Brain microvascular endothelial cell (primary cell): Measurements from ENCODE around the gene FAM72C.
"Not testable (repeated sequence)": the region's sequence is repeated elsewhere in the genome, so short reads cannot be mapped to it uniquely, and the experiment has no call there.

Source experiments
- DNase-seq: peaks from one replicate; pipeline ENCODE4 v3.0.0-alpha.2; 2020
- H3K27ac ChIP-seq: fragments of 250-450 bp; sonication (Bioruptor Pico); 2 replicates; pipeline ENCODE4 v1.5.1; 2020; ENCODE audit warnings: mild to moderate bottlenecking, moderate library complexity
- H3K27me3 ChIP-seq: fragments of 250-450 bp; sonication (Bioruptor Pico); replicated peaks from 2 replicates; pipeline ENCODE4 v1.5.1; 2020; ENCODE audit warnings: mild to moderate bottlenecking
- H3K36me3 ChIP-seq: fragments of 250-450 bp; sonication (Bioruptor Pico); replicated peaks from 2 replicates; pipeline ENCODE4 v1.5.1; 2020; ENCODE audit warnings: mild to moderate bottlenecking
- H3K4me3 ChIP-seq: 2 replicates; pipeline ENCODE4 v1.5.1; 2011; ENCODE audit warnings: low read depth, mild to moderate bottlenecking, control low read depth, low read length, moderate library complexity
- in situ Hi-C: cut with HindIII; loops from 2 replicates; pipeline ENCODE4 v1.10.0; 2017; ENCODE audit warnings: low sequenced_read_pairs, low pct_ligation_motif_present
- TF ChIP-seq, protein P1 (sequence below): IDR thresholded peaks from 2 replicates; pipeline ENCODE4 v1.5.1; 2011; ENCODE audit warnings: low read depth, mild to moderate bottlenecking, moderate library complexity, low read length, control low read depth, inconsistent platforms; ENCODE audit errors: missing control alignments

Gene FAM72C

DNA sequence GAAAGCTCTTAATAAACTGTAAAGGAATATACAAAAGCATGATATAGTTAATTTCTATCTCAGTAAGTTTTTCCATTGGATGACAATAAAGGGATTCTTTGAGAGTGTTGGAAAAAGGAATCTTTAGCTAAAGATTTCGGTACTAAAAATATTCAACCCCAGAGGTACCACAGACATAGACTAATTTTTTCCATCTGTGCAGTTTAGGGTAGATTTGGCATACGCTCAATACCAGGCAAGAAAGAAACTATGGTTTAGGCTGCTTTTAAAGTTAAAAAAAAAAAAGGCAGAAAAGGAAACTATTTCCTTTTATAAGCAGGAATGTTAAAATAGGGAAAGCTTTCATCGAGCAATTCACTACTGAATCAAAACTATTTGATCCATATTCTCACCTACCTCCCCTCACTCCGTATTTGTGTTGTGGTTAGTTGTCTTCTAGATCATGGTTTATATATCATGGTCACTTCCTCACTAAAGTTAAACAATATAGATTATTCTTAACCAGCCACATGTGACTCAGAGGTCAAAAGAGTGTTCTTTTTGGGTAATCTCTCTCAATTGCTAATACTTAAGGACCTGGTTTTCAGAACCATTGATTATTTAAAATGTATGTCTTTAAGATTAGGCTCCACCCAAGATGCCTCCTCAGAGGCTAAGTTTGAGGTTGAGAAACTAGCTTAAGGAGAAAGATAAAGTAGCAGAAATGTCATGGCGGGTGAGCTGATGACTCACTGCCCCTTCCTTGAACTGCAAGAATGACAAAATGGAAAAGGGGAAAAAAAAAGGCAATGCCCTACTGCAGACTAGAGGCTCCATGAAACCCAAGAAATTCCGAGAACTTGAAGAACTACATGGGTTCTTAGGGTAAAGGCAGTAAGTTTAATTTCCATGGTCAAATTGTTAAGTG is 20.0 kb downstream of the FAM72C start:
- H3K36me3 ChIP-seq, H3K4me3 ChIP-seq, H3K27me3 ChIP-seq, in situ Hi-C loops, DNase-seq, H3K27ac ChIP-seq: not testable (repeated sequence)

DNA sequence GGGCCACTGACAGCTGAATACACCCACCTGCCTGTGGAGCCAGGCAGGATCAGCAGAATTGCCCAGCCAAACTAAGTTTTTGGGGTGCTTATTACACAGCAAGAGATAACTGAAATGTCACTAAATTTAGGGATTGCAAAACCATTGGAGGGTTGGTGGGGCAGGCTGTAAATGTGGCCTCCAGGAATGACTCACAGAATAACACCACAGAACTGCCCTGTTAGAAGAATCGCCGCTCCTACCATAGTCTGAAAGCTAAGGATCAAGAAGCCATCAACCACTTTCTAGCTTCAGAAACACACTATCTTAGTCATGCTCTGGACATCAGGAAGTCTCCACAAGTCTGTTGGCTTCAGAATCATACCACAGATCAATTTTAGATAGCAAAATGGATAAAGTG is 24.0 kb downstream of the FAM72C start:
- H3K27me3 ChIP-seq, in situ Hi-C loops, H3K4me3 ChIP-seq, DNase-seq, H3K27ac ChIP-seq, H3K36me3 ChIP-seq: not testable (repeated sequence)

DNA sequence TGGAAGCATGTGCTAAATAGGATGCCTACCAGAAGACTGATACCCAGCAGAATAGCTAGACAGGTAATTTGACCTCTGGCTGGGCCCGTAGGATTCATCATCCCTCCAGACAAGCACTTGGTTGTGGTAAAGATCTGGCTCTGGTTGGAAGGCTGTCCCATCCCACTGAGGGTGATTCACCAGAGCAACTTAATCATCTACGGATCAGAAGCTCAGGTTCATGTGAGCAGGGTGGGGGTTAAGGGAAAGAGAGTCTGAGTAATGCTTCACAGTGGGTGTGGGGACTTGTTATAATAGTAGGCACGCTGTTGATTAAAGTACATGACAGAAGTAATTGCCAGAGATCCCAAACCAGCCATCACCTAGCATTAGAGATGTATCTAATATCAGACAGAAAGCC is 26.5 kb downstream of the FAM72C start:
- DNase-seq, H3K27ac ChIP-seq, H3K36me3 ChIP-seq, H3K4me3 ChIP-seq, H3K27me3 ChIP-seq, in situ Hi-C loops: not testable (repeated sequence)

DNA sequence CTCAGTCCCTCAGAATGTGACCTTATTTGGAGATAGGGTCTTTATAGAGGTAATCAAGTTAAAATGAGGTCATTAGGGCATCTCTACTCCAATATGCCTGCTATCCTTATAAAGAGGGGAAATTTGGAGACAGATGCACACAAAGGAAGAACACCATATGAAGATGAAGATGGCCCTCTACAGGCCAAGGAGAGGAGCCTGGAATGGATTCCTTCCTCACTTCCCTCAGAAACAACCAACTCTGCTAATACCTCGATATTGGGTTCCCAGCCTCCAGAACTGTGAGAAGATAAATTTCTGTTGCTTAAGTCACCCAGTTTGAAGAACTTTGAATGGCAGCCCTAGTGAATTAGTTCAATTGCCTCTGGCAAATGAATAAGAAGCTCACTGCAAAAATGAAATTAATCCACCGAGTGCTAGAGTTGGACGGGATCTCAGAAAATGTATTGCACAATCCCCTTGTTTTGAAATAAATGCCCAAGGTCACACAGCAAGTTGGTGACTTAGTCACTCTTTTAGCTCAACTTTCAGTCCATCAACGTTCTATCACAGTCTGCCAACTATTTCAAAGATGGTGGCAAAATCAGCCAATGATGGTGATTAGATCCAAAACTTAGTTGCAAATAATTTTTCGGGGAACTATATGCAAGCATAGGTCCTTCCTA is 27.1 kb downstream of the FAM72C start:
- DNase-seq, H3K27me3 ChIP-seq, H3K27ac ChIP-seq, in situ Hi-C loops, H3K4me3 ChIP-seq, H3K36me3 ChIP-seq: not testable (repeated sequence)

DNA sequence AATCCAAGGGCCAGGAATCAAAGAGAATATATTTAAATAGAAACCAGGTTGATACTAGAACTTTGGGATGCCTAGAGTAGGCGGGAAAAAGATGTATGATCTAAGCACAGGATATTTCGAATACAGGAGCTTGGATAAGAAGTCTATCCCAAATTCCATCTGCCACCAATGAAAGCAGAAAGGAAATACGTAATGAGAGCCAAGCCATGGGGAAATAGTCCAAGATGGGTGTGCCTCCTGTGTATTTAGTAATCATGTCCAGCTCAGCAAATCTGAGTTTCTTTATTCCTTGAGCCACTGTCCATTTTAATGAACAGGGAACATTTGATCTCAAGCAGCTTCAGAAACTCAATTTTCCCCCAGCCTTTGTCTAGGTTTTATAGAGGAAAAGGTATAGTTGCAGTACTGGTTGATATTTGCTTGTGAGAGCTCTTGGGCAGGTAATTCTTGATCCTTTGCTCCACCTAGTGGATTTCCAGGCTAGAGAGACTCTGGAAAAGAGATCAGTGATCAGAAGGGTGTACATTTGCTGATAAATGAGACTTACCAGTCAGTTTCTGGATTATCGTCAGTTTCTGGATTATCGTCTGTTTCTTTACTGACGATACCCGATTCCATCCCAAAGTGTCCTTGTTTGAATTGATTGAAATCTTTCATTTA is 28.3 kb downstream of the FAM72C start:
- DNase-seq, H3K27ac ChIP-seq, in situ Hi-C loops, H3K36me3 ChIP-seq, H3K4me3 ChIP-seq, H3K27me3 ChIP-seq: not testable (repeated sequence)

DNA sequence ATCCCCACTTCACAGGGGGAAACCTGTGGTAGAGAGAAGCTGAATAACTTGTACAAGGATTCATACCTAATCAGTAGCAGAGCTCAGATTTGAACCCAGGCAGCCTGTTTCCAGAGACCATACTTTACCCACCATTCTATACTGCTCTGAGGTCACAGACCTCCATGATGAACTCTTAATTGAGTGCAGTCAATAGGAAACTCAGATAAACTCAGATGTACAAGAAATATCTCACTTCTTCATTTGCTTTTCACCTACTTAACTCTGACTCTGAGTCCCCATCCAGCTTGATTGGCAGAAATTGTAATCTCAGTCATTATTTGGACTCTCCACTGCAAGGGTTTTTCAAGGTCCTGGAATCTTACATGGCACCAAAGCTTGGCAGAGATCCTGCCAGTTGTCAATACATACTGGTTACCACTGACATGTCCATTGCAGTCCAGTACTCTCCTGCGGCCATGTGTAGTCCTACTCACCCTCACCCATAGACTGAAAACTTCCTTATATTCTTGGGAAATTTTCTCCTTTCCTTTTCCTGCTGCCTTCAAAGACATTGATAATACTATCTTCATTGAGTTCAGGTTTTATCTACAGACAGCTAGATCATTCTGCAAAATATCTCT is 29.4 kb downstream of the FAM72C start:
- DNase-seq, H3K4me3 ChIP-seq, in situ Hi-C loops, H3K36me3 ChIP-seq, H3K27ac ChIP-seq, H3K27me3 ChIP-seq: not testable (repeated sequence)

DNA sequence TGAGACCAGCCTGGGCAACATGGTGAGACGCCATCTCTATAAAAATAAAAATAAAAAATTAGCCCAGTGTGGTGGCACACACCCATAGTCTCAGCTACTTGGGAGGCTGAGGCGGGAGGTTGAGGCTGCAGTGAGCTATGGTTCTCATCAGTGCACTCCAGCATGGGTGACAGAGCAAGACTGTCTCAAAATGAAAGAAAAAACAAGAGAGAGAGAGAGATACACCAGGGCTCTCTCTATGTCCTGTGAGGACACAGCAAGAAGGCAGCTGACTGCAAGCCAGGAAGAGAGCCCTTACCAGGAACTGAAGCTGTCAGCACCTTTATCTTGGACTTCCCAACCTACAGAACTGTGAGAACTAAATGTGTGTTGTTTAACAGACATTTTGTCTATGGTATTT is 32.1 kb downstream of the FAM72C start:
- H3K27me3 ChIP-seq, in situ Hi-C loops, DNase-seq, H3K27ac ChIP-seq, H3K36me3 ChIP-seq, H3K4me3 ChIP-seq: not testable (repeated sequence)

DNA sequence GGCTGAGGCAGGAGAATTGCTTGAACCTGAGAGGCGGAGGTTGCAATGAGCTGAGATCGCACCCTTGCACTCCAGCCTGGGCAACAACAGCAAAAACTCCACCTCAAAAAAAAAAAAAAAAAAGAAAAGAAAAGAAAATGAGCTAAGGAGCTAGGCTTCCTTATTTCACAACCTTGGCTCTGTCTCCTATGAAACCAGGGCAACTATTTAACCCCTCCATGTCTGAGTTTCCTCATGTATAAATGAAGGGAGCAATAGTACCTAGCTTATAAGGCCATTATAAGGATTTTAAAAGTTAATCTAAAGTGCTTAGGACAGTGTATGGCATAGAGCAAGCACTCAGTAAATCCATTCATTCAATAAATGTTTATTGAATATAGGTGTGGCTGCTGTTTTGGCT is 32.9 kb downstream of the FAM72C start:
- DNase-seq, H3K36me3 ChIP-seq, H3K27ac ChIP-seq, H3K27me3 ChIP-seq, H3K4me3 ChIP-seq, in situ Hi-C loops: not testable (repeated sequence)

DNA sequence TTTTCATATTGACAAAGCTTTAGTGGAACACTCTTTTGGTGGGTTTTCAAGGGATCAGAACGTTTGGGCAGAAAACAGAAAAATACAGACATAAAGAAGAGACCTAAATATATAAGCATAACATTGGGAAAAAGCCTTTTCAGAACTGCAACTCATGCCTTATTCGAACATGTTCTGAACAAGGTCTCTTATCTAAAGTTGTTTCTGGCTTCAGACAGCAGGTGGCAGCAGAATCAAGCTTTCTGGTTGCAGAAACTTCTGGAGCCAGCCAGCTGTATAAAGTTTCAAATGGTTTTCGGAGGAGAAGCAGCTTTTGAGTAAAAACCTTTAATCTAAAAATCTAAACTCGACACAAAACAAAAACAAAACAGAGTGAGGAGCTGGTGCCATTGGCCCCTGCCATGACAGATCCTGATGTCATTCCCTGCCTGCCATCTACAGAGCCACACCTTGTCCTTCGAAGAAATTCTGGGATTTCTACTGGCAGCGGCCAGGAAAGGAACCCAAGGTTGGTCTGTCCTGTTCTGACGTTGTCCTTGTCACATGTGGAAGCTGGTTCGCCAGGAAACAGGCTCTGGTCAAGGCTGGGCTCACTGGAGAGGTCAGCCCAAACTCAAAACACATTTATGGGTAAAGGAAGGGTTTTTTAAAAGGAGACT is 35.2 kb downstream of the FAM72C start:
- H3K36me3 ChIP-seq, H3K27ac ChIP-seq, in situ Hi-C loops, H3K27me3 ChIP-seq, H3K4me3 ChIP-seq: not testable (repeated sequence)
- TF ChIP-seq, protein P1, sequence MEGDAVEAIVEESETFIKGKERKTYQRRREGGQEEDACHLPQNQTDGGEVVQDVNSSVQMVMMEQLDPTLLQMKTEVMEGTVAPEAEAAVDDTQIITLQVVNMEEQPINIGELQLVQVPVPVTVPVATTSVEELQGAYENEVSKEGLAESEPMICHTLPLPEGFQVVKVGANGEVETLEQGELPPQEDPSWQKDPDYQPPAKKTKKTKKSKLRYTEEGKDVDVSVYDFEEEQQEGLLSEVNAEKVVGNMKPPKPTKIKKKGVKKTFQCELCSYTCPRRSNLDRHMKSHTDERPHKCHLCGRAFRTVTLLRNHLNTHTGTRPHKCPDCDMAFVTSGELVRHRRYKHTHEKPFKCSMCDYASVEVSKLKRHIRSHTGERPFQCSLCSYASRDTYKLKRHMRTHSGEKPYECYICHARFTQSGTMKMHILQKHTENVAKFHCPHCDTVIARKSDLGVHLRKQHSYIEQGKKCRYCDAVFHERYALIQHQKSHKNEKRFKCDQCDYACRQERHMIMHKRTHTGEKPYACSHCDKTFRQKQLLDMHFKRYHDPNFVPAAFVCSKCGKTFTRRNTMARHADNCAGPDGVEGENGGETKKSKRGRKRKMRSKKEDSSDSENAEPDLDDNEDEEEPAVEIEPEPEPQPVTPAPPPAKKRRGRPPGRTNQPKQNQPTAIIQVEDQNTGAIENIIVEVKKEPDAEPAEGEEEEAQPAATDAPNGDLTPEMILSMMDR: peak; percentile 24
- peak; percentile 43 for DNase-seq

DNA sequence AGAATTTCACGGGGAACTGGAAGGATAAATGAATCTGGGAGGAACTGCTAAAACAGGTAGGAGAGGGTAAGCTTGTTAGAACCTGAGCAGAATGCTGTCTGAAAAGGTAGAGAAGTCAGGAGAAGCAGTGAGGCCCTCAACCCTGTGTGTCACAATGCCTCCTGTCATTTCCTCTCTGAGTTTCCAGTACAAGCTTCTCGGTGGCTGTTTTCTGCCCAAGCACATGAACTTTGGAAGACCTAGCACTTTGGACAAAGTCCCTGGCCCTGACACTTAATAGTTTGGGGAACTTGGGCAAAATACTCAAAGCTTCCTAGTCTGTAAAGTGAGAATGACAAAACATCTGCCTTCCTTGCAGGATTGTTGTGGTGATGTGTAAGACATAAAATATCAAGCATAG is 52.7 kb downstream of the FAM72C start:
- DNase-seq, in situ Hi-C loops, H3K27me3 ChIP-seq, H3K4me3 ChIP-seq, H3K36me3 ChIP-seq, H3K27ac ChIP-seq: not testable (repeated sequence)

DNA sequence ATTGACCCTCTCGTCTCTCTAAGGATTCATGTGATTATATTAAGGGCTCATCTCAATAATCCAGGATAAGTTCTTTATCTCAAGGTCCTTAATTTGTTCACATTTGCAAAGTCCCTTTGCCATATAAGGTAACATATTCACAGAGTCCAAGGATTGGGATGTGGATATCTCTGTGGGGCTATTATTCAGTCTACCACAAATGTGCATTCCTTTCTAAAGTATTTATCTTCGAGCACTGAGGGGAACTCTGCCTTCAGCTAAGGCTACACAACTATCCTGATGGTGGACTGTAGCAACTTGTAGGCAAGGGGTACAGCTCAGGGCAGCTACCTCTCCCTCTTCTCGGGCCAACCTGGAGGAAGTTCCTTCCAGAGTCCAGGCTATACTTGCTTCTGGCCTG is 53.2 kb downstream of the FAM72C start:
- DNase-seq, H3K27ac ChIP-seq, H3K27me3 ChIP-seq, H3K36me3 ChIP-seq, H3K4me3 ChIP-seq, in situ Hi-C loops: not testable (repeated sequence)

DNA sequence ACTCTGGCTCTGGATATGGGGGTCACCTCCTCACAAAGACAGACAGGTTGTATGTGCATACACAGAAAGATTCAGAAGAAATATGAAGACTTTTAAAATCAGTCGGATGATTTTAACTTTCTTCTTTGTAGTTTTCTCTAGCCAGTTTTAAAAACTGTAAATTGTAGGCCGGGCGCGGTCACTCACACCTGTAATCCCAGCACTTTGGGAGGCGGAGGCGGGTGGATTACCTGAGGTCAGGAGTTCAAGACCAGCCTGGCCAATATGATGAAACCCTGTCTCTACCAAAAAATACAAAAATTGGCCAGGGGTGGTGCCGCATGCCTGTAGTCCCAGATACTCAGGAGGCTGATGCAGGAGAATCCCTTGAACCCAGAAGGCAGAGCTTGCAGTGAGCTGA is 58.1 kb downstream of the FAM72C start:
- H3K4me3 ChIP-seq, DNase-seq, in situ Hi-C loops, H3K27me3 ChIP-seq, H3K36me3 ChIP-seq, H3K27ac ChIP-seq: not testable (repeated sequence)
